ENCODE data around the gene AADACL4. TPM values are rescaled to one million over a fixed set of nuclear protein-coding genes. Genes with fewer than 3 reads are reported as not detected.
A peak's percentile ranks its signal among the peaks of the same experiment; 100 is the strongest.

Gene AADACL4
- total RNA-seq, 1 experiment from 2014 or later: not detected

DNA sequence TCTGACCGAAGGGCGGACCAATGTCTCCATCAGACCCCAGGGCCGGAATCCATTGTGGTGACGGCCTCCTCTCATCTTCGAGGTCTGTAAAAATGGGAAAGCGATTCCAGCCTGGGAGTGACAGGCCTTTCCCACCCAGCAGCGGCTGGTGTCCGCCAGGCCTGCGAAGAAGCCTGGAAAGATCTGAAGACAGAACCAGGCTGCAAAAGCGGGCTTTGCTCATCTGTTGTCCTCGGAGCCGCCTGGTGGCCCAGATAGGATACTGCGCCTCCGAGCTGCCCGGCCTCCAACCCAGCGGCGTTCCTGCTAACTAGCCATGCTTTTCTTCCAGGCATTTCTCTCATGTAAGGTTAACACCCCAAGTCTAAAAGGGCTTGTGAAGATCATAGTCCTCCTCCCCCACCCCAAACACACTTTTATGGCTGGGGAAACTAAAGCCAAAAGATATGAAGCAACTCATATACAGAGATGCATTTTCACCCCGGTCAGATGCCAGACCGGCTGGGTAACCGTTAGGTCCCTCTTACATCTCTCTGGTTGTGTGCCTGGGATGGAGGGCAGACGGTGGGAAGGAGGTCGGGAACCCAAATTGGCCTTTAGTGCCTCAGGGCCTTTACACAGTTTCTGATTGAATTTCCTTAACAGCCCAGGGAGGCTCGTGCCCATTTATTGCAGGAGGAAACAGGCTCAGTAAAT is 23.9 kb upstream of the AADACL4 start:
- H3K14ac ChIP-seq (ENCODE audit: insufficient read depth, low read length): no peak overlapping the region
- no peak overlapping the region for H2AK5ac ChIP-seq (ENCODE audit: insufficient read length, low read length)
- no peak overlapping the region for H2BK20ac ChIP-seq (ENCODE audit: low read depth, low read length, poor library complexity, severe bottlenecking)
- H3K56ac ChIP-seq (ENCODE audit: insufficient read length, low read depth, low read length): no peak overlapping the region
- Mint-ChIP-seq H3K4me1 (peaks cover 56 to 62% of the 10 kb centered on the region in 2 experiments), H3K27me3 (ENCODE audit: low read depth) (no peaks in the 10 kb centered on the region), H3K36me3 (ENCODE audit: insufficient read depth in 1 of 3, low read depth in 3 of 3) (peaks cover under 1 to 2% (median under 1%) of the 10 kb centered on the region in 3 experiments; a peak in 5 of 7 replicates), H3K9me3 (no peaks in the 10 kb centered on the region), H3K4me3 (peak overlapping the region; percentile 96 to 98), H3K27ac (no peak overlapping the region; a peak in 1 of 7 replicates)
- H3K27me3 ChIP-seq (ENCODE audit: insufficient read depth, low read length): no peaks in the 10 kb centered on the region
- H2BK15ac ChIP-seq (ENCODE audit: low read depth, low read length): no peak overlapping the region
- no peak overlapping the region for H2AFZ ChIP-seq (ENCODE audit: low read length)
- H3K79me2 ChIP-seq (ENCODE audit: insufficient read depth, low read length): no peaks in the 10 kb centered on the region
- no peak overlapping the region for H4K8ac ChIP-seq (replicated peaks; ENCODE audit: insufficient read length, low read depth, low read length)
- no peak overlapping the region for H3K27ac ChIP-seq (ENCODE audit: insufficient read length, low read depth, low read length)
- H3K23ac ChIP-seq (ENCODE audit: insufficient read length, low read depth, low read length): no peak overlapping the region
- peaks cover 2% of the 10 kb centered on the region; the same call in 1 of the 2 replicates for H3K4me1 ChIP-seq (ENCODE audit: insufficient read depth, low read length)
- no peak overlapping the region for H4K5ac ChIP-seq (ENCODE audit: insufficient read length, low read depth, low read length)
- TF ChIP-seq, protein P1, sequence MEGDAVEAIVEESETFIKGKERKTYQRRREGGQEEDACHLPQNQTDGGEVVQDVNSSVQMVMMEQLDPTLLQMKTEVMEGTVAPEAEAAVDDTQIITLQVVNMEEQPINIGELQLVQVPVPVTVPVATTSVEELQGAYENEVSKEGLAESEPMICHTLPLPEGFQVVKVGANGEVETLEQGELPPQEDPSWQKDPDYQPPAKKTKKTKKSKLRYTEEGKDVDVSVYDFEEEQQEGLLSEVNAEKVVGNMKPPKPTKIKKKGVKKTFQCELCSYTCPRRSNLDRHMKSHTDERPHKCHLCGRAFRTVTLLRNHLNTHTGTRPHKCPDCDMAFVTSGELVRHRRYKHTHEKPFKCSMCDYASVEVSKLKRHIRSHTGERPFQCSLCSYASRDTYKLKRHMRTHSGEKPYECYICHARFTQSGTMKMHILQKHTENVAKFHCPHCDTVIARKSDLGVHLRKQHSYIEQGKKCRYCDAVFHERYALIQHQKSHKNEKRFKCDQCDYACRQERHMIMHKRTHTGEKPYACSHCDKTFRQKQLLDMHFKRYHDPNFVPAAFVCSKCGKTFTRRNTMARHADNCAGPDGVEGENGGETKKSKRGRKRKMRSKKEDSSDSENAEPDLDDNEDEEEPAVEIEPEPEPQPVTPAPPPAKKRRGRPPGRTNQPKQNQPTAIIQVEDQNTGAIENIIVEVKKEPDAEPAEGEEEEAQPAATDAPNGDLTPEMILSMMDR (conservative IDR thresholded peaks at IDR 0.05): peak; percentile 96
- H3K4me2 ChIP-seq (ENCODE audit: insufficient read depth, insufficient read length, low read length): peak overlapping the region; percentile 75
- no peak overlapping the region for H3K4ac ChIP-seq (ENCODE audit: low read depth, low read length)
- H3K18ac ChIP-seq (ENCODE audit: insufficient read length, low read depth, low read length): no peak overlapping the region
- no peak overlapping the region for H3T11ph ChIP-seq (ENCODE audit: low read length)
- H2BK120ac ChIP-seq (ENCODE audit: low read depth, low read length, poor library complexity, severe bottlenecking): no peak overlapping the region
- H3K9me3 ChIP-seq (ENCODE audit: control insufficient read depth, low read depth, low read length): no peaks in the 10 kb centered on the region
- H4K20me1 ChIP-seq (ENCODE audit: control insufficient read depth, insufficient read depth, insufficient read length): no peaks in the 10 kb centered on the region
- no peaks in the 10 kb centered on the region for H3K79me1 ChIP-seq (ENCODE audit: insufficient read depth, low read depth, low read length, poor library complexity, severe bottlenecking)
- peak; percentile 88 for DNase-seq
- no peak overlapping the region for H4K91ac ChIP-seq (ENCODE audit: insufficient read length, low read depth, low read length)
- no peak overlapping the region for H3K9ac ChIP-seq (ENCODE audit: extremely low read depth, insufficient read length, low read length)
- peaks cover 25% of the 10 kb centered on the region for H3K23me2 ChIP-seq (ENCODE audit: insufficient read length, low read depth, low read length, poor library complexity, severe bottlenecking)
- H2BK5ac ChIP-seq (ENCODE audit: insufficient read length, low read length): no peak overlapping the region
- no peak overlapping the region for H2BK12ac ChIP-seq (ENCODE audit: insufficient read length, low read depth, low read length)
- no CpG with 5 or more reads among the region's 23 CpGs for WGBS (ENCODE audit: extremely low coverage, insufficient read length, low lambda C conversion rate)

Data from H9 (cell line).